OCI-LY1 (cell line): ENCODE results near the gene ARL10.

Experiments
- CTCF ChIP-seq: fragments of 200-600 bp; sonication (generic), shearing (Covaris generic); IDR thresholded peaks from 2 replicates; pipeline ENCODE4 v1.5.1; 2017; ENCODE audit warnings: mild to moderate bottlenecking, antibody characterized with exemption, low read length, moderate library complexity, mixed read lengths
- EZH2 ChIP-seq: fragments of 200-600 bp; sonication (generic), shearing (Covaris generic); IDR thresholded peaks from 2 replicates; pipeline ENCODE4 v1.8.0; 2017; ENCODE audit warnings: borderline replicate concordance, mixed run types, mild to moderate bottlenecking, antibody characterized with exemption, low read length, moderate library complexity, mixed read lengths

DNA sequence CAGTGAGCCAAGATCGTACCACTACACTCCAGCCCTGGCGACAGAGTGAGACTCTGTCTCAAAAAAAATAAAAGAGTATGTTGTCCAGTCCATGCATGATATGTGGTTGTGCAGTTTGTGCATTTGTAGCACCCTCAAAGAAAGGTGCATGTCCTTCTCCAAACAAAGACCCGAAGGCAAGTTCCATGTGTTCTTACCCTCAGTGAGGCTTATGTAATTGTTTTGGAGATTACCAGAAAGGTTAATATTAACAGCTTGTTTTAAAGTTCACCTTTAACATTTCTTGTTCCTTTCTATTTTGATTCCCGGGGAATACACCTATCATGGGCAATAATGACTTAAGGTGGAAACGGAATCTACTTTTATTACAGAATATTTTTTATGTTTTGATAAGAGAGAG lies 26.0 kb upstream of the ARL10 start:
- TF ChIP-seq CTCF (no peak), EZH2 (no peak)
